A673 (cell line): ENCODE measurements around the gene KCNK7.

Source experiments
- CTCF ChIP-seq: fragments of 300-800, 200-600 bp; sonication (generic); conservative IDR thresholded peaks from 2 replicates; pipeline ENCODE4 v1.5.1; 2017; ENCODE audit warnings: low read depth, mild to moderate bottlenecking, antibody characterized with exemption, low read length, moderate library complexity, mixed read lengths
- EZH2 ChIP-seq: fragments of 200-600 bp; sonication (generic); IDR thresholded peaks from 2 replicates; pipeline ENCODE4 v1.6.1; 2017; ENCODE audit warnings: borderline replicate concordance, low read depth, mild to moderate bottlenecking, mixed read lengths, antibody characterized with exemption, low read length; ENCODE audit not compliant: poor library complexity, severe bottlenecking

GRCh38 chr11:65573391-65574079 is 22.1 kb downstream of the KCNK7 start:
- no peak for TF ChIP-seq CTCF
- no peak for TF ChIP-seq EZH2
